Measurements from ENCODE around the gene AKT2.

DNA sequence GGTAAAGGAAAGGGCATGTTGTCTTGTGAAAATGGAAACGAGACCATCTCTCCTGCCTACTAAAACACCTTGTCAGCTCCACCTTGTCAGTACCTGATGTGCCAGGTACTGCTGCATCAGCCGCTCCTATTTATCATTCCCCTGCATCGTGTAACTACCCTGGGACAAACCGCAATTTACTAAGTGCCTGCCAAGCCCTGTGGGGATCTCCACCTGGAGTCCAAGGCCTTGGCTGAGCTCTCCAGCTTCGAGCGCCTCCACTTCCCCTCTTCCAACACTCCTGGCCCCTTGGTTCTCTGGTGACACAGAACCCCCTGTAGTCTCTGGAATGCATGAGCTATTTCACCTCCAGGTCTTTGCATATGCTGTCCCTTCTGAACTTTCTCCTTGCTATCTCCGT is 32.8 kb downstream of the AKT2 start:
- TF ChIP-seq, protein P1, sequence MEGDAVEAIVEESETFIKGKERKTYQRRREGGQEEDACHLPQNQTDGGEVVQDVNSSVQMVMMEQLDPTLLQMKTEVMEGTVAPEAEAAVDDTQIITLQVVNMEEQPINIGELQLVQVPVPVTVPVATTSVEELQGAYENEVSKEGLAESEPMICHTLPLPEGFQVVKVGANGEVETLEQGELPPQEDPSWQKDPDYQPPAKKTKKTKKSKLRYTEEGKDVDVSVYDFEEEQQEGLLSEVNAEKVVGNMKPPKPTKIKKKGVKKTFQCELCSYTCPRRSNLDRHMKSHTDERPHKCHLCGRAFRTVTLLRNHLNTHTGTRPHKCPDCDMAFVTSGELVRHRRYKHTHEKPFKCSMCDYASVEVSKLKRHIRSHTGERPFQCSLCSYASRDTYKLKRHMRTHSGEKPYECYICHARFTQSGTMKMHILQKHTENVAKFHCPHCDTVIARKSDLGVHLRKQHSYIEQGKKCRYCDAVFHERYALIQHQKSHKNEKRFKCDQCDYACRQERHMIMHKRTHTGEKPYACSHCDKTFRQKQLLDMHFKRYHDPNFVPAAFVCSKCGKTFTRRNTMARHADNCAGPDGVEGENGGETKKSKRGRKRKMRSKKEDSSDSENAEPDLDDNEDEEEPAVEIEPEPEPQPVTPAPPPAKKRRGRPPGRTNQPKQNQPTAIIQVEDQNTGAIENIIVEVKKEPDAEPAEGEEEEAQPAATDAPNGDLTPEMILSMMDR (IDR thresholded peaks at IDR 0.05 in 4 of 5, conservative IDR thresholded peaks at IDR 0.05 in 1 of 5): no peak
- TF ChIP-seq POLR2A (IDR thresholded peaks at IDR 0.05): no peak

All from gastrocnemius medialis (tissue), 4 donors.